Astrocyte (in vitro differentiated cells and primary cell): ENCODE data around the gene H1-8. TPM values are rescaled to one million over a fixed set of nuclear protein-coding genes. Genes with fewer than 3 reads are reported as not detected.

Experiments
- DNase-seq: peaks from one replicate; pipeline ENCODE4 v3.0.0-alpha.2; 2010; ENCODE audit warnings: low read depth
- FAIRE-seq: peaks from 2 replicates; lab custom pipeline; 2011; peaks lifted over from hg19 to GRCh38; lab: Jason Lieb, UNC
- H2AFZ ChIP-seq: 2 replicates; pipeline ENCODE4 v1.6.0; 2012; ENCODE audit warnings: low read depth, low read length, inconsistent platforms
- H3K27ac ChIP-seq: 2 replicates; pipeline ENCODE4 v1.5.1; 2011; ENCODE audit warnings: low read depth, low read length, inconsistent platforms
- H3K27me3 ChIP-seq: 2 replicates; pipeline ENCODE4 v1.6.0; 2011; ENCODE audit warnings: low read length, inconsistent platforms; ENCODE audit not compliant: insufficient read depth
- H3K36me3 ChIP-seq: 2 replicates; pipeline ENCODE4 v1.5.1; 2011; ENCODE audit warnings: low read length, inconsistent platforms; ENCODE audit not compliant: insufficient read depth
- H3K4me1 ChIP-seq: 2 replicates; pipeline ENCODE4 v1.5.1; 2011; ENCODE audit warnings: low read length, inconsistent platforms; ENCODE audit not compliant: insufficient read depth
- H3K4me2 ChIP-seq: 2 replicates; pipeline ENCODE4 v1.6.0; 2012; ENCODE audit warnings: low read length, inconsistent platforms
- H3K4me3 ChIP-seq: 2 replicates; pipeline ENCODE4 v1.5.1; 2011; ENCODE audit warnings: low read depth, mild to moderate bottlenecking, low read length, inconsistent platforms; ENCODE audit not compliant: insufficient read depth
- H3K79me2 ChIP-seq: 2 replicates; pipeline ENCODE4 v1.6.0; 2012; ENCODE audit warnings: mild to moderate bottlenecking, low read length, inconsistent platforms; ENCODE audit not compliant: insufficient read depth
- H3K9ac ChIP-seq: 2 replicates; pipeline ENCODE4 v1.6.0; 2012; ENCODE audit warnings: mild to moderate bottlenecking, low read length, inconsistent platforms
- H3K9me3 ChIP-seq: 2 replicates; pipeline ENCODE4 v1.5.1; 2012; ENCODE audit warnings: low read depth, mild to moderate bottlenecking, low read length, inconsistent platforms; ENCODE audit not compliant: insufficient read depth
- H4K20me1 ChIP-seq: 2 replicates; pipeline ENCODE4 v1.6.0; 2012; ENCODE audit warnings: low read length, inconsistent platforms; ENCODE audit not compliant: insufficient read depth
- H3K27ac Mint-ChIP-seq: one replicate; pipeline ENCODE4 v1.8.0; 2021; ENCODE audit warnings: mild to moderate bottlenecking, mixed read lengths; ENCODE audit not compliant: unreplicated experiment
- H3K27me3 Mint-ChIP-seq: one replicate; pipeline ENCODE4 v1.8.0; 2021; ENCODE audit warnings: low read depth, mixed read lengths; ENCODE audit not compliant: unreplicated experiment
- H3K36me3 Mint-ChIP-seq: one replicate; pipeline ENCODE4 v1.8.0; 2021; ENCODE audit warnings: low read depth, mixed read lengths; ENCODE audit not compliant: unreplicated experiment
- H3K4me1 Mint-ChIP-seq: one replicate; pipeline ENCODE4 v1.8.0; 2021; ENCODE audit warnings: low read depth, mixed read lengths; ENCODE audit not compliant: unreplicated experiment
- H3K4me3 Mint-ChIP-seq: one replicate; pipeline ENCODE4 v1.8.0; 2021; ENCODE audit warnings: mild to moderate bottlenecking, moderate library complexity, mixed read lengths; ENCODE audit not compliant: unreplicated experiment
- H3K9me3 Mint-ChIP-seq: one replicate; pipeline ENCODE4 v1.8.0; 2021; ENCODE audit warnings: mild to moderate bottlenecking, mixed read lengths; ENCODE audit not compliant: unreplicated experiment
- EZH2 ChIP-seq: IDR thresholded peaks from 2 replicates; pipeline ENCODE4 v1.6.1; 2012; ENCODE audit warnings: mild to moderate bottlenecking, low read length, inconsistent platforms; ENCODE audit not compliant: insufficient read depth
- total RNA-seq: library from RNA; stranded (reverse); gene quantifications from 2 replicates; pipeline ENCODE4 v1.2.1, GENCODE V29; 2021
- TF ChIP-seq, protein P1 (sequence below): IDR thresholded peaks from 2 replicates; pipeline ENCODE4 v1.5.1; 2011; ENCODE audit warnings: low read depth, mild to moderate bottlenecking, inconsistent platforms, low read length, moderate library complexity; ENCODE audit not compliant: insufficient read depth

H1-8 gene
- total RNA-seq, 1 donor from 2014 or later: not detected

DNA sequence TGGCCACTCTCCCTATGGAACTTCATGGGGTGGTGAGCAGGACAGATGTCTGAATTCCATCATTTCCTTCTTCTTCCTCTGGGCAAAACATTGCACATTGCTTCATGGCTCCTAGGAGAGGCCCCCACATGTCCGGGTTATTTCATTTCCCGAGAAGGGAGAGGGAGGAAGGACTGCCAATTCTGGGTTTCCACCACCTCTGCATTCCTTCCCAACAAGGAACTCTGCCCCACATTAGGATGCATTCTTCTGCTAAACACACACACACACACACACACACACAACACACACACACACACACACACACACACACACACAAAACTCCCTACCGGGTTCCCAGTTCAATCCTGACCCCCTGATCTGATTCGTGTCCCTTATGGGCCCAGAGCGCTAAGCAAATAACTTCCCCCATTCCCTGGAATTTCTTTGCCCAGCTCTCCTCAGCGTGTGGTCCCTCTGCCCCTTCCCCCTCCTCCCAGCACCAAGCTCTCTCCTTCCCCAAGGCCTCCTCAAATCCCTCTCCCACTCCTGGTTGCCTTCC lies 12.7 kb upstream of the H1-8 start:
- H3K27me3 ChIP-seq: no peaks in the 10 kb centered on the region
- no peak for FAIRE-seq

DNA sequence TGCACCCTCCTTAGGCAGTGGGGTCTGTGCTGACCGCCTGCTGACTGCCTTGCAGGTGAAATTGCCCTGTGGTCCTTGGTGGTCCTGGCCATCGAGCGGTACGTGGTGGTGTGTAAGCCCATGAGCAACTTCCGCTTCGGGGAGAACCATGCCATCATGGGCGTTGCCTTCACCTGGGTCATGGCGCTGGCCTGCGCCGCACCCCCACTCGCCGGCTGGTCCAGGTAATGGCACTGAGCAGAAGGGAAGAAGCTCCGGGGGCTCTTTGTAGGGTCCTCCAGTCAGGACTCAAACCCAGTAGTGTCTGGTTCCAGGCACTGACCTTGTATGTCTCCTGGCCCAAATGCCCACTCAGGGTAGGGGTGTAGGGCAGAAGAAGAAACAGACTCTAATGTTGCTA lies 12.2 kb upstream of the H1-8 start:
- H3K36me3 ChIP-seq: no peaks in the 10 kb centered on the region
- H3K79me2 ChIP-seq: no peaks in the 10 kb centered on the region
- TF ChIP-seq, protein P1, sequence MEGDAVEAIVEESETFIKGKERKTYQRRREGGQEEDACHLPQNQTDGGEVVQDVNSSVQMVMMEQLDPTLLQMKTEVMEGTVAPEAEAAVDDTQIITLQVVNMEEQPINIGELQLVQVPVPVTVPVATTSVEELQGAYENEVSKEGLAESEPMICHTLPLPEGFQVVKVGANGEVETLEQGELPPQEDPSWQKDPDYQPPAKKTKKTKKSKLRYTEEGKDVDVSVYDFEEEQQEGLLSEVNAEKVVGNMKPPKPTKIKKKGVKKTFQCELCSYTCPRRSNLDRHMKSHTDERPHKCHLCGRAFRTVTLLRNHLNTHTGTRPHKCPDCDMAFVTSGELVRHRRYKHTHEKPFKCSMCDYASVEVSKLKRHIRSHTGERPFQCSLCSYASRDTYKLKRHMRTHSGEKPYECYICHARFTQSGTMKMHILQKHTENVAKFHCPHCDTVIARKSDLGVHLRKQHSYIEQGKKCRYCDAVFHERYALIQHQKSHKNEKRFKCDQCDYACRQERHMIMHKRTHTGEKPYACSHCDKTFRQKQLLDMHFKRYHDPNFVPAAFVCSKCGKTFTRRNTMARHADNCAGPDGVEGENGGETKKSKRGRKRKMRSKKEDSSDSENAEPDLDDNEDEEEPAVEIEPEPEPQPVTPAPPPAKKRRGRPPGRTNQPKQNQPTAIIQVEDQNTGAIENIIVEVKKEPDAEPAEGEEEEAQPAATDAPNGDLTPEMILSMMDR: no peak
- TF ChIP-seq EZH2: no peak
- H3K27ac ChIP-seq: no peak overlapping the region
- peaks cover 7% of the 10 kb centered on the region for H3K4me1 ChIP-seq
- no peaks in the 10 kb centered on the region for H3K9me3 ChIP-seq
- H3K27me3 ChIP-seq: no peaks in the 10 kb centered on the region
- H4K20me1 ChIP-seq: no peaks in the 10 kb centered on the region
- H3K36me3 Mint-ChIP-seq: no peaks in the 10 kb centered on the region
- DNase-seq (no peak), FAIRE-seq (no peak)
- peaks cover 5% of the 10 kb centered on the region for H3K27me3 Mint-ChIP-seq
- no peaks in the 10 kb centered on the region for H3K9me3 Mint-ChIP-seq
- no peak overlapping the region for H3K4me3 Mint-ChIP-seq
- H3K9ac ChIP-seq: no peak overlapping the region
- peaks cover 23% of the 10 kb centered on the region for H3K4me1 Mint-ChIP-seq
- peak overlapping the region; percentile 31 for H3K4me2 ChIP-seq
- peak overlapping the region; percentile 80 for H3K27ac Mint-ChIP-seq
- no peak overlapping the region for H3K4me3 ChIP-seq
- no peak overlapping the region for H2AFZ ChIP-seq

More for the DNA sequence above, 12.7 kb upstream of the H1-8 start:
- Histone ChIP-seq H3K79me2 (no peaks in the 10 kb centered on the region), H3K9me3 (no peaks in the 10 kb centered on the region), H3K36me3 (no peaks in the 10 kb centered on the region), H3K4me1 (peaks cover 7% of the 10 kb centered on the region), H3K4me2 (peak overlapping the region; percentile 31), H3K4me3 (no peak overlapping the region), H3K9ac (no peak overlapping the region), H4K20me1 (no peaks in the 10 kb centered on the region), H2AFZ (no peak overlapping the region), H3K27ac (no peak overlapping the region)
- Mint-ChIP-seq H3K36me3 (no peaks in the 10 kb centered on the region), H3K4me3 (peak overlapping the region; percentile 28), H3K27me3 (peaks cover 5% of the 10 kb centered on the region), H3K4me1 (peaks cover 23% of the 10 kb centered on the region), H3K9me3 (no peaks in the 10 kb centered on the region), H3K27ac (peak overlapping the region; percentile 80)
- peak; percentile 68 for DNase-seq
- TF ChIP-seq, protein P1: no peak
- no peak for TF ChIP-seq EZH2

DNA sequence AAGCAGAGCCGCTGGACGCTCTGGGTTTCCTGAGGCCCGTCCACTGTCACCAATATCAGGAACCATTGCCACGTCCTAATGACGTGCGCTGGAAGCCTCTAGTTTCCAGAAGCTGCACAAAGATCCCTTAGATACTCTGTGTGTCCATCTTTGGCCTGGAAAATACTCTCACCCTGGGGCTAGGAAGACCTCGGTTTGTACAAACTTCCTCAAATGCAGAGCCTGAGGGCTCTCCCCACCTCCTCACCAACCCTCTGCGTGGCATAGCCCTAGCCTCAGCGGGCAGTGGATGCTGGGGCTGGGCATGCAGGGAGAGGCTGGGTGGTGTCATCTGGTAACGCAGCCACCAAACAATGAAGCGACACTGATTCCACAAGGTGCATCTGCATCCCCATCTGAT lies 11.3 kb upstream of the H1-8 start:
- H3K9me3 Mint-ChIP-seq: no peaks in the 10 kb centered on the region
- no peak for FAIRE-seq
- Histone ChIP-seq H3K4me2 (no peak overlapping the region), H3K27ac (no peak overlapping the region), H2AFZ (no peak overlapping the region), H3K9me3 (no peaks in the 10 kb centered on the region), H3K4me1 (peaks cover 7% of the 10 kb centered on the region), H3K9ac (no peak overlapping the region), H4K20me1 (no peaks in the 10 kb centered on the region), H3K27me3 (no peaks in the 10 kb centered on the region), H3K36me3 (no peaks in the 10 kb centered on the region), H3K4me3 (no peak overlapping the region), H3K79me2 (no peaks in the 10 kb centered on the region)
- H3K36me3 Mint-ChIP-seq: no peaks in the 10 kb centered on the region
- peaks cover 23% of the 10 kb centered on the region for H3K4me1 Mint-ChIP-seq
- peaks cover 5% of the 10 kb centered on the region for H3K27me3 Mint-ChIP-seq
- H3K27ac Mint-ChIP-seq: peak overlapping the region; percentile 53
- H3K4me3 Mint-ChIP-seq: no peak overlapping the region
- no peak for TF ChIP-seq EZH2
- TF ChIP-seq, protein P1: no peak
- no peak for DNase-seq
